Measurements from ENCODE around the gene GALNTL6. TPM values are rescaled to one million over a fixed set of nuclear protein-coding genes. Genes with fewer than 3 reads are reported as not detected.

The GALNTL6 gene
- total and polyA plus RNA-seq, 2 donors (not counting 1 experiment from before 2014, with no cell fraction given) = 0.99 to 1.1 TPM

DNA sequence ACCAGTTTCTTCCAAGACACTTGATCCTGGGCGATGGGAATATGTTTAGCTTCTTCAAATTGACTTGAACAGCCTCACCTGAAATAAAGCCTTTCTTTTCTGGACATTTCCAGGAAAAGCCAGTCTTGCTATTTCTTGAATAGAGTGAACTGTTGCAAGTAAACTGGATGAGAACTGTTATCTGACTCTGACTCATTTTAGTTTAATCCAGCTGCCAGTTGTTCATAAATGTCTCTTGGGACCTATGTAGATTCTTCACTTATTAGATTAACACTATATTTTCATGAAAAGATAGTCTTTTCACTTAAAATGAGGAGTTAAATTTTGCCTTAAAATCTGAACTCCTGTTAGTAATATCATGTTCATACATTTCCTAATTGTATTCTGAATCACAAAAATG, 740.0 kb downstream of the GALNTL6 start:
- CTCF ChIA-PET = no interaction called here
- Histone ChIP-seq H3K9me3 (ENCODE audit: control extremely low read depth in 1 of 3, control insufficient read depth in 2 of 3, insufficient read depth in 1 of 3, low read length in 2 of 3) (no peaks in the 10 kb centered on the region), H3K79me2 (ENCODE audit: control insufficient read depth, insufficient read depth, low read length) (no peaks in the 10 kb centered on the region), H3K27ac (ENCODE audit: low read length in 2 of 2) (no peak overlapping the region), H2AFZ (ENCODE audit: insufficient read depth, low read depth, low read length, poor library complexity, severe bottlenecking) (no peak overlapping the region), H4K20me1 (ENCODE audit: control insufficient read depth, insufficient read depth, low read length, poor library complexity, severe bottlenecking) (no peaks in the 10 kb centered on the region), H3K4me3 (ENCODE audit: control extremely low read depth in 1 of 5, extremely low read depth in 1 of 5, insufficient read depth in 1 of 5, low read depth in 2 of 5, low read length in 4 of 5) (no peak overlapping the region), H3K9ac (ENCODE audit: low read length) (no peak overlapping the region), H3K4me1 (ENCODE audit: control insufficient read depth in 2 of 2, insufficient read depth in 2 of 2, low read length in 2 of 2) (no peaks in the 10 kb centered on the region), H3K27me3 (replicated peaks in 1 of 4; ENCODE audit: control extremely low read depth in 1 of 4, control insufficient read depth in 3 of 4, insufficient read depth in 4 of 4, low read length in 3 of 4) (no peaks in the 10 kb centered on the region), H3K4me2 (replicated peaks; ENCODE audit: low read depth, low read length, poor library complexity, severe bottlenecking) (no peak overlapping the region), H3K36me3 (replicated peaks in 1 of 2; ENCODE audit: control extremely low read depth in 1 of 2, control insufficient read depth in 1 of 2, extremely low read depth in 1 of 2, insufficient read depth in 2 of 2, low read length in 1 of 2) (no peaks in the 10 kb centered on the region)
- intact Hi-C loops (cut with micrococcal nuclease) = no loop called here
- no peaks in the 10 kb centered on the region for H3K27me3 Mint-ChIP-seq
- no peaks in the 10 kb centered on the region for H3K4me1 Mint-ChIP-seq
- TF ChIP-seq, protein P1, sequence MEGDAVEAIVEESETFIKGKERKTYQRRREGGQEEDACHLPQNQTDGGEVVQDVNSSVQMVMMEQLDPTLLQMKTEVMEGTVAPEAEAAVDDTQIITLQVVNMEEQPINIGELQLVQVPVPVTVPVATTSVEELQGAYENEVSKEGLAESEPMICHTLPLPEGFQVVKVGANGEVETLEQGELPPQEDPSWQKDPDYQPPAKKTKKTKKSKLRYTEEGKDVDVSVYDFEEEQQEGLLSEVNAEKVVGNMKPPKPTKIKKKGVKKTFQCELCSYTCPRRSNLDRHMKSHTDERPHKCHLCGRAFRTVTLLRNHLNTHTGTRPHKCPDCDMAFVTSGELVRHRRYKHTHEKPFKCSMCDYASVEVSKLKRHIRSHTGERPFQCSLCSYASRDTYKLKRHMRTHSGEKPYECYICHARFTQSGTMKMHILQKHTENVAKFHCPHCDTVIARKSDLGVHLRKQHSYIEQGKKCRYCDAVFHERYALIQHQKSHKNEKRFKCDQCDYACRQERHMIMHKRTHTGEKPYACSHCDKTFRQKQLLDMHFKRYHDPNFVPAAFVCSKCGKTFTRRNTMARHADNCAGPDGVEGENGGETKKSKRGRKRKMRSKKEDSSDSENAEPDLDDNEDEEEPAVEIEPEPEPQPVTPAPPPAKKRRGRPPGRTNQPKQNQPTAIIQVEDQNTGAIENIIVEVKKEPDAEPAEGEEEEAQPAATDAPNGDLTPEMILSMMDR (IDR thresholded peaks at IDR 0.05) = no peak
- no peak for TF ChIP-seq EZH2 (IDR thresholded peaks at IDR 0.05; ENCODE audit: borderline replicate concordance, insufficient read depth, low read depth, low read length, poor library complexity, severe bottlenecking)
- POLR2A ChIA-PET = no interaction called here
- WGBS (ENCODE audit: insufficient coverage) = no CpG with 5 or more reads among the region's 1 CpG
- no peak overlapping the region for H3K27ac Mint-ChIP-seq
- DNase-seq (no peak), ATAC-seq (ENCODE audit: low read depth) (no peak)
- no peaks in the 10 kb centered on the region for H3K9me3 Mint-ChIP-seq (ENCODE audit: insufficient read depth)
- no peak overlapping the region for H3K4me3 Mint-ChIP-seq

DNA sequence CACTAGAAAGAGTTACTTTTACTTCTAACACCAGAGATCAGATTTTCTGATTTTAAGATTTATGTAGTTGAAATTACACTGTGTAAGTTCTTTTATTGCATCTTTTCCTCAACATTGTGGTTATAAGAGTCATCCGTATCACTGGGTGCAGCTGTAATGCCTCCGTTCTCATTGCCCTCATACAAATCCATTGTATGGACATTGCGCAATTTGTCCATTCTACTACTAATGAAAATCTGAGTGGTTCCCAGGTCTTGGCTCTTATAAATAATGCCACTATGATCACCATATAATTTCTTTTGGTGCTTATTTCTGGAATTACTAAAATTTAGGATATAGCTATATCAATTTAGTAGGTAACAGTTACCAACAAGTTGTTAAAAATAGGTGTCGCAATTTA, 741.4 kb downstream of the GALNTL6 start:
- DNase-seq (no peak), ATAC-seq (ENCODE audit: low read depth) (no peak)
- H3K4me1 ChIP-seq (ENCODE audit: control insufficient read depth in 2 of 2, insufficient read depth in 2 of 2, low read length in 2 of 2) = no peaks in the 10 kb centered on the region
- no peaks in the 10 kb centered on the region for H3K4me1 Mint-ChIP-seq
- no peak overlapping the region for H3K4me2 ChIP-seq (replicated peaks; ENCODE audit: low read depth, low read length, poor library complexity, severe bottlenecking)
- no peak overlapping the region for H3K27ac ChIP-seq (ENCODE audit: low read length in 2 of 2)
- H3K9me3 ChIP-seq (ENCODE audit: control extremely low read depth in 1 of 3, control insufficient read depth in 2 of 3, insufficient read depth in 1 of 3, low read length in 2 of 3) = no peaks in the 10 kb centered on the region
- TF ChIP-seq EZH2 (IDR thresholded peaks at IDR 0.05; ENCODE audit: borderline replicate concordance, insufficient read depth, low read depth, low read length, poor library complexity, severe bottlenecking) = no peak
- TF ChIP-seq, protein P1 (IDR thresholded peaks at IDR 0.05) = no peak
- no peak overlapping the region for H3K9ac ChIP-seq (ENCODE audit: low read length)
- no peak overlapping the region for H3K27ac Mint-ChIP-seq
- H4K20me1 ChIP-seq (ENCODE audit: control insufficient read depth, insufficient read depth, low read length, poor library complexity, severe bottlenecking) = no peaks in the 10 kb centered on the region
- POLR2A ChIA-PET = no interaction called here
- no peaks in the 10 kb centered on the region for H3K9me3 Mint-ChIP-seq (ENCODE audit: insufficient read depth)
- no peaks in the 10 kb centered on the region for H3K36me3 ChIP-seq (replicated peaks in 1 of 2; ENCODE audit: control extremely low read depth in 1 of 2, control insufficient read depth in 1 of 2, extremely low read depth in 1 of 2, insufficient read depth in 2 of 2, low read length in 1 of 2)
- H2AFZ ChIP-seq (ENCODE audit: insufficient read depth, low read depth, low read length, poor library complexity, severe bottlenecking) = no peak overlapping the region
- no peaks in the 10 kb centered on the region for H3K79me2 ChIP-seq (ENCODE audit: control insufficient read depth, insufficient read depth, low read length)
- intact Hi-C loops (cut with micrococcal nuclease) = no loop called here
- CTCF ChIA-PET = no interaction called here
- no peak overlapping the region for H3K4me3 Mint-ChIP-seq
- 100% methylated on average over 3 of the region's 4 CpGs for WGBS (ENCODE audit: insufficient coverage)
- no peaks in the 10 kb centered on the region for H3K27me3 Mint-ChIP-seq
- H3K27me3 ChIP-seq (replicated peaks in 1 of 4; ENCODE audit: control extremely low read depth in 1 of 4, control insufficient read depth in 3 of 4, insufficient read depth in 4 of 4, low read length in 3 of 4) = no peaks in the 10 kb centered on the region
- no peak overlapping the region for H3K4me3 ChIP-seq (ENCODE audit: control extremely low read depth in 1 of 5, extremely low read depth in 1 of 5, insufficient read depth in 1 of 5, low read depth in 2 of 5, low read length in 4 of 5)
